ENCODE measurements around the gene BLMH. TPM values are rescaled to one million over a fixed set of nuclear protein-coding genes. Genes with fewer than 3 reads are reported as not detected.

BLMH gene
- total RNA-seq, 1 donor from 2014 or later: 60.9 TPM

- H3K4me1 Mint-ChIP-seq (ENCODE audit: low read depth): peaks cover 18% of the 10 kb centered on the region
- no peaks in the 10 kb centered on the region for H3K9me3 Mint-ChIP-seq (ENCODE audit: low read depth)
Measured at GRCh38 chr17:30219315-30219714, 72.4 kb downstream of the BLMH start.

DNA sequence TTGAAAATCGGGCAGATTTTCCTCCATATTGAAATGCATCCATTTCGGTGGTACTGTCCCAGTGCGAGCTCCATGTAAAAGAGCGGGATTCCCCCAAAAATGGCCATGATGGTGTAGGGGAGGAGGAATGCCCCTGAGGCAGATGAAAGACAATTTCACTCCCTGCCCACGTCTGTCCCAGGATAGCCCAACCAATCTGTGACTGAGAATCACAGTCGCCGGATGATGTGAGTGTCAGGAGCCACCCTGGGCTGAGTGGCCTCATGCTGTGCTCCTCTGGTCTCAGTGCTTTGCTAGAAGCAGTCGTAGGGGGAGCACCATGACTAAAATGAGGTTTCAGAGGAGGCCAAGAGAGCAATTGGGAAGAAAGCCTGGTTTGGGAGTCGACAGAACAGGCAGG is 72.9 kb downstream of the BLMH start:
- no peak overlapping the region for H3K27ac Mint-ChIP-seq
- H3K4me1 Mint-ChIP-seq (ENCODE audit: low read depth): peaks cover 18% of the 10 kb centered on the region
- H3K36me3 Mint-ChIP-seq (ENCODE audit: insufficient read depth): no peaks in the 10 kb centered on the region
- H3K4me3 Mint-ChIP-seq (ENCODE audit: low read depth): no peak overlapping the region
- TF ChIP-seq, protein P1, sequence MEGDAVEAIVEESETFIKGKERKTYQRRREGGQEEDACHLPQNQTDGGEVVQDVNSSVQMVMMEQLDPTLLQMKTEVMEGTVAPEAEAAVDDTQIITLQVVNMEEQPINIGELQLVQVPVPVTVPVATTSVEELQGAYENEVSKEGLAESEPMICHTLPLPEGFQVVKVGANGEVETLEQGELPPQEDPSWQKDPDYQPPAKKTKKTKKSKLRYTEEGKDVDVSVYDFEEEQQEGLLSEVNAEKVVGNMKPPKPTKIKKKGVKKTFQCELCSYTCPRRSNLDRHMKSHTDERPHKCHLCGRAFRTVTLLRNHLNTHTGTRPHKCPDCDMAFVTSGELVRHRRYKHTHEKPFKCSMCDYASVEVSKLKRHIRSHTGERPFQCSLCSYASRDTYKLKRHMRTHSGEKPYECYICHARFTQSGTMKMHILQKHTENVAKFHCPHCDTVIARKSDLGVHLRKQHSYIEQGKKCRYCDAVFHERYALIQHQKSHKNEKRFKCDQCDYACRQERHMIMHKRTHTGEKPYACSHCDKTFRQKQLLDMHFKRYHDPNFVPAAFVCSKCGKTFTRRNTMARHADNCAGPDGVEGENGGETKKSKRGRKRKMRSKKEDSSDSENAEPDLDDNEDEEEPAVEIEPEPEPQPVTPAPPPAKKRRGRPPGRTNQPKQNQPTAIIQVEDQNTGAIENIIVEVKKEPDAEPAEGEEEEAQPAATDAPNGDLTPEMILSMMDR (IDR thresholded peaks at IDR 0.05; ENCODE audit: unreplicated experiment): no peak
- DNase-seq (ENCODE audit: low spot score, unreplicated experiment): no peak
- H3K9me3 Mint-ChIP-seq (ENCODE audit: low read depth): no peaks in the 10 kb centered on the region
- peaks cover 22% of the 10 kb centered on the region for H3K27me3 Mint-ChIP-seq

More at GRCh38 chr17:30219315-30219714, 72.4 kb downstream of the BLMH start:
- H3K27ac Mint-ChIP-seq: no peak overlapping the region
- TF ChIP-seq, protein P1 (IDR thresholded peaks at IDR 0.05; ENCODE audit: unreplicated experiment): no peak
- no peak overlapping the region for H3K4me3 Mint-ChIP-seq (ENCODE audit: low read depth)
- no peak for DNase-seq (ENCODE audit: low spot score, unreplicated experiment)
- no peaks in the 10 kb centered on the region for H3K36me3 Mint-ChIP-seq (ENCODE audit: insufficient read depth)
- H3K27me3 Mint-ChIP-seq: peaks cover 22% of the 10 kb centered on the region

- TF ChIP-seq, protein P1 (IDR thresholded peaks at IDR 0.05; ENCODE audit: unreplicated experiment): no peak
- Mint-ChIP-seq H3K4me3 (ENCODE audit: low read depth) (no peak overlapping the region), H3K27me3 (peaks cover 22% of the 10 kb centered on the region), H3K9me3 (ENCODE audit: low read depth) (no peaks in the 10 kb centered on the region), H3K4me1 (ENCODE audit: low read depth) (peaks cover 11% of the 10 kb centered on the region), H3K27ac (no peak overlapping the region), H3K36me3 (ENCODE audit: insufficient read depth) (no peaks in the 10 kb centered on the region)
- DNase-seq (ENCODE audit: low spot score, unreplicated experiment): no peak
Measured at GRCh38 chr17:30217746-30218245, 73.9 kb downstream of the BLMH start.

GRCh38 chr17:30217054-30217453 is 74.7 kb downstream of the BLMH start:
- no peak overlapping the region for H3K4me3 Mint-ChIP-seq (ENCODE audit: low read depth)
- peaks cover 8% of the 10 kb centered on the region for H3K4me1 Mint-ChIP-seq (ENCODE audit: low read depth)
- peaks cover 21% of the 10 kb centered on the region for H3K27me3 Mint-ChIP-seq
- TF ChIP-seq, protein P1 (IDR thresholded peaks at IDR 0.05; ENCODE audit: unreplicated experiment): no peak
- H3K9me3 Mint-ChIP-seq (ENCODE audit: low read depth): no peaks in the 10 kb centered on the region
- H3K36me3 Mint-ChIP-seq (ENCODE audit: insufficient read depth): no peaks in the 10 kb centered on the region
- DNase-seq (ENCODE audit: low spot score, unreplicated experiment): no peak
- no peak overlapping the region for H3K27ac Mint-ChIP-seq

GRCh38 chr17:30212750-30213149 is 79.0 kb downstream of the BLMH start:
- no peak for DNase-seq (ENCODE audit: low spot score, unreplicated experiment)

More at GRCh38 chr17:30212750-30213149, 79.0 kb downstream of the BLMH start:
- H3K27me3 Mint-ChIP-seq: peaks cover 19% of the 10 kb centered on the region
- TF ChIP-seq, protein P1 (IDR thresholded peaks at IDR 0.05; ENCODE audit: unreplicated experiment): no peak
- no peaks in the 10 kb centered on the region for H3K9me3 Mint-ChIP-seq (ENCODE audit: low read depth)
- no peaks in the 10 kb centered on the region for H3K36me3 Mint-ChIP-seq (ENCODE audit: insufficient read depth)
- no peak overlapping the region for H3K4me3 Mint-ChIP-seq (ENCODE audit: low read depth)
- no peaks in the 10 kb centered on the region for H3K4me1 Mint-ChIP-seq (ENCODE audit: low read depth)
- no peak overlapping the region for H3K27ac Mint-ChIP-seq

Data from progenitor cell of endocrine pancreas (in vitro differentiated cells).